Retinal pigment epithelial cell (primary cell): ENCODE measurements around the gene LMBR1.
A peak's percentile ranks its signal among the peaks of the same experiment; 100 is the strongest.

Experiments used
- DNase-seq: peaks from one replicate; pipeline ENCODE4 v3.0.0-alpha.2; 2010; ENCODE audit warnings: low read depth
- H3K4me3 ChIP-seq: 2 replicates; pipeline ENCODE4 v1.5.1; 2011; ENCODE audit warnings: mild to moderate bottlenecking, low read length, control low read depth, moderate library complexity
- CTCF ChIP-seq: conservative IDR thresholded peaks from 2 replicates; pipeline ENCODE4 v1.5.1; 2011; ENCODE audit warnings: low read depth, low read length, control low read depth, inconsistent platforms

Gene LMBR1

GRCh38 chr7:156897673-156898072 is 4.7 kb upstream of the LMBR1 start:
- DNase-seq: peak; percentile 27
- no peak for TF ChIP-seq CTCF
- H3K4me3 ChIP-seq: no peak overlapping the region

- H3K4me3 ChIP-seq: no peak overlapping the region
- no peak for DNase-seq
- no peak for TF ChIP-seq CTCF
Measured at GRCh38 chr7:156896388-156897022, 3.5 kb upstream of the LMBR1 start.

GRCh38 chr7:156895024-156895780 is 2.2 kb upstream of the LMBR1 start:
- no peak for DNase-seq
- no peak for TF ChIP-seq CTCF
- no peak overlapping the region for H3K4me3 ChIP-seq

GRCh38 chr7:156892081-156892800 is 742 bp downstream of the LMBR1 start:
- TF ChIP-seq CTCF: no peak
- no peak for DNase-seq
- peak overlapping the region; percentile 64 for H3K4me3 ChIP-seq

- no peak for DNase-seq
- no peak for TF ChIP-seq CTCF
- no peak overlapping the region for H3K4me3 ChIP-seq
Measured at GRCh38 chr7:156889746-156890145, 3.2 kb downstream of the LMBR1 start.

- H3K4me3 ChIP-seq: no peak overlapping the region
- TF ChIP-seq CTCF: no peak
- no peak for DNase-seq
Measured at GRCh38 chr7:156889089-156889488, 3.9 kb downstream of the LMBR1 start.
